ENCODE data around the gene TBCK. TPM values are rescaled to one million over a fixed set of nuclear protein-coding genes. Genes with fewer than 3 reads are reported as not detected.
A peak's percentile ranks its signal among the peaks of the same experiment; 100 is the strongest.

TBCK gene
- total RNA-seq, 1 experiment from 2014 or later = 7.6 TPM

DNA sequence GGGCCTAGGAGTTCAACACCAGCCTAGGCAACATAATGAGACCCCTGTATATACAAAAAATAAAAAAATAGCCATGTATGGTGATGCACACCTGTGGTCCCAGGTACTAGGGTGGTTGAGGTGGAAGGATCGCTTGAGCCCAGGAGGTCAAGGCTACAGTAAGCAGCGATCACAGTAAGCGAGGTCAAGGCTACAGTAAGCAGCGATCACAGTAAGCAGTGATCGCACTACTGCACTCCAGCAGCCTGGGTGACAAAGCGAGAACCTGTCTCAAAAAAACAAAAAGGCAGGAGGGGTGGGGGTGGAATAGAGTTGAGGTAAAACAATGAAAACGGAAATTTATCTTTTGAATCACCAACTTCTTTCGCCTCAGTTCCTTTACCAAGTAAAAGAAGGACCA, 29.4 kb downstream of the TBCK start:
- intact Hi-C loops (cut with micrococcal nuclease) = no loop called here
- no peaks in the 10 kb centered on the region for H3F3A ChIP-seq (ENCODE audit: low read length, unreplicated experiment)
- H3K27me3 ChIP-seq (ENCODE audit: low read length) = no peaks in the 10 kb centered on the region
- CTCF ChIA-PET = no interaction called here
- H4K20me1 ChIP-seq (ENCODE audit: low read length) = no peaks in the 10 kb centered on the region
- no peaks in the 10 kb centered on the region for H3K9me2 ChIP-seq (replicated peaks; ENCODE audit: low read length)
- no peak overlapping the region for H3K4me3 ChIP-seq (ENCODE audit: low read length)
- H3K9ac ChIP-seq (ENCODE audit: low read length) = no peak overlapping the region
- ATAC-seq = no peak
- no peaks in the 10 kb centered on the region for H3K36me3 ChIP-seq (ENCODE audit: low read depth, low read length)
- H3K79me2 ChIP-seq (ENCODE audit: low read length) = no peaks in the 10 kb centered on the region
- TF ChIP-seq, protein P1, sequence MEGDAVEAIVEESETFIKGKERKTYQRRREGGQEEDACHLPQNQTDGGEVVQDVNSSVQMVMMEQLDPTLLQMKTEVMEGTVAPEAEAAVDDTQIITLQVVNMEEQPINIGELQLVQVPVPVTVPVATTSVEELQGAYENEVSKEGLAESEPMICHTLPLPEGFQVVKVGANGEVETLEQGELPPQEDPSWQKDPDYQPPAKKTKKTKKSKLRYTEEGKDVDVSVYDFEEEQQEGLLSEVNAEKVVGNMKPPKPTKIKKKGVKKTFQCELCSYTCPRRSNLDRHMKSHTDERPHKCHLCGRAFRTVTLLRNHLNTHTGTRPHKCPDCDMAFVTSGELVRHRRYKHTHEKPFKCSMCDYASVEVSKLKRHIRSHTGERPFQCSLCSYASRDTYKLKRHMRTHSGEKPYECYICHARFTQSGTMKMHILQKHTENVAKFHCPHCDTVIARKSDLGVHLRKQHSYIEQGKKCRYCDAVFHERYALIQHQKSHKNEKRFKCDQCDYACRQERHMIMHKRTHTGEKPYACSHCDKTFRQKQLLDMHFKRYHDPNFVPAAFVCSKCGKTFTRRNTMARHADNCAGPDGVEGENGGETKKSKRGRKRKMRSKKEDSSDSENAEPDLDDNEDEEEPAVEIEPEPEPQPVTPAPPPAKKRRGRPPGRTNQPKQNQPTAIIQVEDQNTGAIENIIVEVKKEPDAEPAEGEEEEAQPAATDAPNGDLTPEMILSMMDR (conservative IDR thresholded peaks at IDR 0.05; ENCODE audit: low read depth, low read length) = no peak
- TF ChIP-seq EZH2phosphoT487 (IDR thresholded peaks at IDR 0.05; ENCODE audit: borderline replicate concordance, low read length) = no peak
- no peak for TF ChIP-seq EZH2 (IDR thresholded peaks at IDR 0.05; ENCODE audit: low read length, unreplicated experiment)
- H3K4me2 ChIP-seq (ENCODE audit: low read length) = no peak overlapping the region
- DNase-seq = no peak
- H3K27ac ChIP-seq (ENCODE audit: low read length) = no peak overlapping the region
- no peak overlapping the region for H2AFZ ChIP-seq (ENCODE audit: low read length)
- no TSS peak for BruUV-seq (replicated peaks)
- no peaks in the 10 kb centered on the region for H3K9me3 ChIP-seq (ENCODE audit: low read length)
- POLR2A ChIA-PET (ENCODE audit: unreplicated experiment) = no interaction called here
- H3K4me1 ChIP-seq (ENCODE audit: insufficient read depth, low read length) = peaks cover 9% of the 10 kb centered on the region

DNA sequence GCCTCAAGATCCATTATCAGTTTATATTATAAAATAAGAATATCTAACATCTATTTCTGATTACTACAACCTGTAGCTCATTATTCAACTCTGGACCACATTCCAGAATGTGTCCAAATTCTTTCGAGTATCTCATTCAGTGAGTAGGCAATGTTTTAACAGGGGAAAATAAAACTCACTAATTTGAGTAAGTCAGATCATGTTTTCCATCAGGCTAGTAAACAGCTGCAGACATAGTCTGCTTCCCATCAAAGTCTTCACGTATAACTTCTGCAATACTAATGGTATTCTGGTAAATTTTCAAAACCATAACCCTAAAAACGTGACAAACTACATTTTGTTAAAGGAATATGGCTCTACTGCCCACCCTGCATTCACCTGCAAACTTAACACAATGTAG, 31.8 kb downstream of the TBCK start:
- no peak overlapping the region for H3K9ac ChIP-seq (ENCODE audit: low read length)
- ATAC-seq (no peak), DNase-seq (no peak)
- no peaks in the 10 kb centered on the region for H3K79me2 ChIP-seq (ENCODE audit: low read length)
- H3K36me3 ChIP-seq (ENCODE audit: low read depth, low read length) = no peaks in the 10 kb centered on the region
- TF ChIP-seq EZH2phosphoT487 (IDR thresholded peaks at IDR 0.05; ENCODE audit: borderline replicate concordance, low read length) (no peak), EZH2 (IDR thresholded peaks at IDR 0.05; ENCODE audit: low read length, unreplicated experiment) (no peak)
- TF ChIP-seq, protein P1 (conservative IDR thresholded peaks at IDR 0.05; ENCODE audit: low read depth, low read length) = no peak
- no peak overlapping the region for H3K4me3 ChIP-seq (ENCODE audit: low read length)
- H3K27me3 ChIP-seq (ENCODE audit: low read length) = no peaks in the 10 kb centered on the region
- ChIA-PET POLR2A (ENCODE audit: unreplicated experiment) (interaction anchor here (0.6 kb wide), 1 partner anchor 19 kb away, joined by 3 read pairs; no protein-coding TSS in a partner anchor), CTCF (no interaction called here)
- no peaks in the 10 kb centered on the region for H4K20me1 ChIP-seq (ENCODE audit: low read length)
- intact Hi-C loops (cut with micrococcal nuclease) = no loop called here
- H3K4me2 ChIP-seq (ENCODE audit: low read length) = no peak overlapping the region
- peaks cover 9% of the 10 kb centered on the region for H3K4me1 ChIP-seq (ENCODE audit: insufficient read depth, low read length)
- no TSS peak for BruUV-seq (replicated peaks)
- no peak overlapping the region for H3K27ac ChIP-seq (ENCODE audit: low read length)
- no peaks in the 10 kb centered on the region for H3K9me3 ChIP-seq (ENCODE audit: low read length)
- H2AFZ ChIP-seq (ENCODE audit: low read length) = no peak overlapping the region
- no peaks in the 10 kb centered on the region for H3K9me2 ChIP-seq (replicated peaks; ENCODE audit: low read length)
- H3F3A ChIP-seq (ENCODE audit: low read length, unreplicated experiment) = no peaks in the 10 kb centered on the region

DNA sequence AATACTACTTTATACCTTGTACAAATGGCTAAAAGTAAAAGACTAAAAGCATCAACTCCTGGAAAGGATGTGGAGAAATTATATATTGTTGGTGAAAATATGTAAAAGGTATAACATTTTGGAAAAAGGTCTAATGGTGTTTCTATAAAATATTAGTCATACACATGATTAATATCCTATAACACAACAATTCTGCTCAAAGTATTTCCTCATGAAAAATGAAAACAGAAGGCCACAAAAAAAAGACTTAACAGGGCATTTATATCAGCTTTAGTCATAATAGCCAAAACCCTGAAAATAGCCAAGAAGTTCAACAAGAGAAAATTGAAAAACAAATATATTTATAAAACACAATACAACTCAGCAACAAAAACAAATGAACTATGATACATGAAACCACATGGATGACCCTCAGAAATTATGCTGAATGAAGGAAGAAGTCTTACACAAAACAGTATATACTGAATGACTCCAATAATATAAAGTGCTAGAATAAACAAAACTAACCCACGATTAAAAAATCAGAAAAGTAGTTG, 38.8 kb downstream of the TBCK start:
- CTCF ChIA-PET = no interaction called here
- intact Hi-C loops (cut with micrococcal nuclease) = no loop called here

More for the DNA sequence above, 38.8 kb downstream of the TBCK start:
- H3K9me3 ChIP-seq (ENCODE audit: low read length) = no peaks in the 10 kb centered on the region
- no peak for DNase-seq
- ATAC-seq = peak; percentile 33
- no peak overlapping the region for H3K4me2 ChIP-seq (ENCODE audit: low read length)
- H4K20me1 ChIP-seq (ENCODE audit: low read length) = no peaks in the 10 kb centered on the region
- no peak overlapping the region for H2AFZ ChIP-seq (ENCODE audit: low read length)
- H3K9me2 ChIP-seq (replicated peaks; ENCODE audit: low read length) = no peaks in the 10 kb centered on the region
- H3K4me1 ChIP-seq (ENCODE audit: insufficient read depth, low read length) = no peaks in the 10 kb centered on the region
- H3K4me3 ChIP-seq (ENCODE audit: low read length) = no peak overlapping the region
- H3K27ac ChIP-seq (ENCODE audit: low read length) = no peak overlapping the region
- H3F3A ChIP-seq (ENCODE audit: low read length, unreplicated experiment) = no peaks in the 10 kb centered on the region
- H3K9ac ChIP-seq (ENCODE audit: low read length) = no peak overlapping the region
- H3K79me2 ChIP-seq (ENCODE audit: low read length) = no peaks in the 10 kb centered on the region
- POLR2A ChIA-PET (ENCODE audit: unreplicated experiment) = no interaction called here
- no peaks in the 10 kb centered on the region for H3K27me3 ChIP-seq (ENCODE audit: low read length)
- no peak for TF ChIP-seq EZH2phosphoT487 (IDR thresholded peaks at IDR 0.05; ENCODE audit: borderline replicate concordance, low read length)
- TF ChIP-seq, protein P1 (conservative IDR thresholded peaks at IDR 0.05; ENCODE audit: low read depth, low read length) = no peak
- no peak for TF ChIP-seq EZH2 (IDR thresholded peaks at IDR 0.05; ENCODE audit: low read length, unreplicated experiment)
- BruUV-seq (replicated peaks) = no TSS peak
- H3K36me3 ChIP-seq (ENCODE audit: low read depth, low read length) = no peaks in the 10 kb centered on the region

All from PC-3 (cell line).